Esophagus squamous epithelium (tissue), 5 donors: ENCODE results near the gene BACH2. TPM values are rescaled to one million over a fixed set of nuclear protein-coding genes. Genes with fewer than 3 reads are reported as not detected.

ENCODE experiments used
- DNase-seq: peaks from one replicate; lab custom pipeline; 2025; lab: John Stamatoyannopoulos, UW
- H3K27ac ChIP-seq, 4 donors: fragments of 200-600 bp; sonication (generic); one replicate each; pipeline ENCODE4 v1.5.1; 2016 to 2019; ENCODE audit warnings: mild to moderate bottlenecking in 1 of 4
- H3K27me3 ChIP-seq, 4 donors: fragments of 200-600 bp; sonication (generic); 1 replicate in 3 of 4; 2 replicates in 1 of 4; pipeline versions ENCODE4 v1.5.1 to v1.6.0; 2017 to 2021; ENCODE audit warnings: antibody characterized with exemption in 1 of 4
- H3K36me3 ChIP-seq, 3 donors: fragments of 200-600 bp; sonication (generic); one replicate each; pipeline ENCODE4 v1.5.1; 2016 to 2019
- H3K4me1 ChIP-seq, 3 donors: fragments of 200-600 bp; sonication (generic); one replicate each; pipeline ENCODE4 v1.5.1; 2017 to 2019
- H3K4me3 ChIP-seq, 4 donors: fragments of 200-600 bp; sonication (generic); 1 replicate in 3 of 4; 2 replicates in 1 of 4; pipeline ENCODE4 v1.5.1; 2016 to 2019; ENCODE audit warnings: mild to moderate bottlenecking in 2 of 4, moderate library complexity in 1 of 4
- H3K9me3 ChIP-seq, 3 donors: fragments of 200-600 bp; sonication (generic); one replicate each; pipeline ENCODE4 v1.5.1; 2016 to 2019
- POLR2A ChIP-seq, 4 donors: fragments of 450-650 bp; IDR thresholded peaks; one replicate each; pipeline ENCODE4 v1.6.1; 2017; ENCODE audit warnings: antibody characterized with exemption in 4 of 4, mild to moderate bottlenecking in 4 of 4, moderate library complexity in 3 of 4
- WGBS, 2 donors: methylation state at CpG; one replicate each; pipeline ENCODE4 v1.1.5; 2018; 5-methylcytosine and 5-hydroxymethylcytosine counted together
- intact Hi-C: fragments of 100-400 bp; cut with DNase I; formaldehyde crosslinking; loops from one replicate; pipeline ENCODE4 v1.15.0; 2022
- total RNA-seq, 4 donors: library from RNA; depleted of rRNA; stranded (reverse); fragments of >200 nt; gene quantifications; one replicate each; pipeline ENCODE4 v1.1.0, GENCODE V29; 2016
- TF ChIP-seq, protein P1 (sequence below), 6 experiments: fragments of 450-650 bp in 4 of 6; fragments of 200-600 bp in 2 of 6; sonication (generic) in 2 of 6; IDR thresholded peaks; one replicate each; pipeline ENCODE4 v1.5.1; 2016 to 2019; ENCODE audit warnings: antibody characterized with exemption in 6 of 6, mild to moderate bottlenecking in 4 of 6, moderate library complexity in 4 of 6
- donor health status: DM: yes; HTN: yes; CAD: no.

Gene BACH2
- total RNA-seq, 4 donors from 2014 or later = 0.22 to 6.1 (median 0.66) TPM

DNA sequence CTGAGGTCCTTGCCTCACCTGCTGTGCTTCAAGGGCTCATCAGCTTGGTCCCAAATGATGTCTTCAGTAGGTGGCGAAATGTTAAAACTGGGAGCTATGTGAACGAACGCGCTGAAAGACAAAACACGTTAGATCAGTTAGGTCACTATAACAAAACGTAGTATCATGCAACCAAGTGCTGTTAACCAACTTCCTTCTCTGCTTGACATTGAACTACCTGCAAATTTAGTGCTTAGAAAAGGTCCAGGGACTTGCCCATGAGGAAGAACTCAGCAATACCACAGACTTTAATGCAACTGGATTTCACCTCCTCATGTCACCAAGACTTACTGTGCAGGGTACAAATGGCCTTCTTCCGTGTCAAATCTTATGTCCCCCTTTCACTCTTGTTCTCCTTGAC lies 24.8 kb downstream of the BACH2 start:
- 64 to 68% methylated on average over 7 of the region's 7 CpGs for WGBS, 2 donors
- Histone ChIP-seq H3K36me3 (no peaks in the 10 kb centered on the region), H3K9me3 (no peaks in the 10 kb centered on the region), H3K27me3 (no peaks in the 10 kb centered on the region), H3K27ac (no peak overlapping the region), H3K4me1 (no peaks in the 10 kb centered on the region), H3K4me3 (no peak overlapping the region)
- intact Hi-C loops = no loop called here
- no peak for DNase-seq
- TF ChIP-seq, protein P1, sequence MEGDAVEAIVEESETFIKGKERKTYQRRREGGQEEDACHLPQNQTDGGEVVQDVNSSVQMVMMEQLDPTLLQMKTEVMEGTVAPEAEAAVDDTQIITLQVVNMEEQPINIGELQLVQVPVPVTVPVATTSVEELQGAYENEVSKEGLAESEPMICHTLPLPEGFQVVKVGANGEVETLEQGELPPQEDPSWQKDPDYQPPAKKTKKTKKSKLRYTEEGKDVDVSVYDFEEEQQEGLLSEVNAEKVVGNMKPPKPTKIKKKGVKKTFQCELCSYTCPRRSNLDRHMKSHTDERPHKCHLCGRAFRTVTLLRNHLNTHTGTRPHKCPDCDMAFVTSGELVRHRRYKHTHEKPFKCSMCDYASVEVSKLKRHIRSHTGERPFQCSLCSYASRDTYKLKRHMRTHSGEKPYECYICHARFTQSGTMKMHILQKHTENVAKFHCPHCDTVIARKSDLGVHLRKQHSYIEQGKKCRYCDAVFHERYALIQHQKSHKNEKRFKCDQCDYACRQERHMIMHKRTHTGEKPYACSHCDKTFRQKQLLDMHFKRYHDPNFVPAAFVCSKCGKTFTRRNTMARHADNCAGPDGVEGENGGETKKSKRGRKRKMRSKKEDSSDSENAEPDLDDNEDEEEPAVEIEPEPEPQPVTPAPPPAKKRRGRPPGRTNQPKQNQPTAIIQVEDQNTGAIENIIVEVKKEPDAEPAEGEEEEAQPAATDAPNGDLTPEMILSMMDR (IDR thresholded peaks at IDR 0.05) = no peak
- TF ChIP-seq POLR2A (IDR thresholded peaks at IDR 0.05) = no peak

DNA sequence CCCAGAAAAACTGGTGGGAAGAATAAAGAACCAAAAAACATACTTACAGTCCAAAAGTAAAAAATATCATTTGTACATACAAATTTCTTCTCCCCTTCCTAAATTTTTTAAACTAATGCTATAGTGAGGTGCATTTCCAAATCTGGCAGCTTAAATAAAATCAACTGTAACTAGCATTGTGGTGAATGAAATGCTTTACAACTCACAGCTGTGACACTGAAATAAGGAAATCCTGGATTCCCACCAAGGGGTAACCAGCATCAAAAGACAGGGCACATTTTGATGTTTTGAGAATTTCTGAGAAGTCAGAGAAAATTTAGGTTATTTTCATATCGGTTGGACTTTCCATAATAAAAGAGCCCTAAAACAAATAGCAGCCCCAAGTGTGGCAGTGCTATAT lies 27.3 kb downstream of the BACH2 start:
- WGBS, 2 donors = 86 to 100% methylated on average over 1 of the region's 1 CpG
- TF ChIP-seq, protein P1 (IDR thresholded peaks at IDR 0.05) = no peak
- no peak for TF ChIP-seq POLR2A (IDR thresholded peaks at IDR 0.05)
- H3K4me1 ChIP-seq = no peaks in the 10 kb centered on the region
- no peaks in the 10 kb centered on the region for H3K27me3 ChIP-seq
- H3K27ac ChIP-seq = no peak overlapping the region
- no peaks in the 10 kb centered on the region for H3K36me3 ChIP-seq
- H3K4me3 ChIP-seq = no peak overlapping the region
- DNase-seq = no peak
- intact Hi-C loops = no loop called here
- H3K9me3 ChIP-seq = no peaks in the 10 kb centered on the region

DNA sequence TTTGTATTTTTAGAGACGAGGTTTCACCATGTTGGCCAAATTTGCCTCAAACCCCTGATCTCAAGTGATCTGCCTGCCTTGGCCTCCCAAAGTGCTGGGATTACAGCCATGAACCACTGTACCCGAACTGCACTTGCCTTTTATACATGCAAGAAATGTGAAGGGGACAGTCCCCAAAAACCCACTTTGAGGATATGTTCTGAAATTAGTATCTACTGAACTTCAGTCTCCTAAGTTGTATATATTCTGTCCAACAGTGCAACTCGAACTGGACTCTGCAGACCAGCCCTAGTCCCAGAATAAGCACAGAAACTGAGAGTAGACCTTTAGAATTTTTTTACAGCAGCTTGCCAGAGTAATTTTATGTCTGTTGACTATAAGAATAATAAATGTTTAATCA lies 28.5 kb downstream of the BACH2 start:
- H3K9me3 ChIP-seq = no peaks in the 10 kb centered on the region

DNA sequence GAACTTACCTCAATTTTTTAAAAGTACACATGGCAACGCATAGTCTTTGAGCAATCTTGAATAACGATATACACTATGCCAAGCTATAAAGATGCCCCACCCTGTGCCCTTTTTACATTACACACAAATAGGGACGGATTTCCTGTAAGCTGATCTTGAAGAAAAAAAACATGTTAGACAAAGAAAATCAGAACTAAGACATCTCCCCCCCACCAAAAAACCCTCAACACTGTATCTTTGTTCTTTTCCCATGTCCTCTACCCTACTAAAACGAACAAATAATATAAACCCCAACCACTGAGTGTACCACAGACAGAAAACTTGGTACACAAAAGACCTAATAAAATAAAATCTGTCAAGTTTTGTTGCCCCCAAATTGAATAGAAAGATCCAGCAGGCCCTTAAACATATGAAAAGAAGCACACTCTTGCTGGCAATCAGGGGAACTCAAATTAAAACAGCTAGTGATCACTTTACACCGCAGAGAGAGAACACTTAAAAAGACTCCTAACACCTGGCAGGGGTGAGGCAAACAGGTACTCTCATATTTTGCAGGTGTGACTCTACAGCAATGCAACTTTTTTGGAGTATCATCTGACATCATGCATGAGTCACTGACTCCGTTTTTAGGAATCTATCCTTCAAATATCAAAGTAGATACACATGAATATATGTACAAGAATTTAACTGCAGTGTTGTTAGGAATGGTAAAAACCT lies 29.6 kb downstream of the BACH2 start:
- no peaks in the 10 kb centered on the region for H3K9me3 ChIP-seq
- H3K4me3 ChIP-seq = no peak overlapping the region
- WGBS, 2 donors = 60 to 70% methylated on average over 6 of the region's 6 CpGs
- H3K27ac ChIP-seq = no peak overlapping the region
- no peaks in the 10 kb centered on the region for H3K27me3 ChIP-seq
- no peak for DNase-seq
- intact Hi-C loops = no loop called here
- no peaks in the 10 kb centered on the region for H3K36me3 ChIP-seq
- TF ChIP-seq, protein P1 (IDR thresholded peaks at IDR 0.05) = no peak
- no peak for TF ChIP-seq POLR2A (IDR thresholded peaks at IDR 0.05)
- H3K4me1 ChIP-seq = peaks cover 0 to 4% (median 0%) of the 10 kb centered on the region in 3 donors

More for the DNA sequence above, 28.5 kb downstream of the BACH2 start:
- intact Hi-C loops = no loop called here
- H3K4me3 ChIP-seq = no peak overlapping the region
- H3K27me3 ChIP-seq = no peaks in the 10 kb centered on the region
- no peaks in the 10 kb centered on the region for H3K36me3 ChIP-seq
- TF ChIP-seq, protein P1 (IDR thresholded peaks at IDR 0.05) = no peak
- no peak for TF ChIP-seq POLR2A (IDR thresholded peaks at IDR 0.05)
- no peak overlapping the region for H3K27ac ChIP-seq
- DNase-seq = no peak
- WGBS, 2 donors = 33 to 81% methylated on average over 1 to 3 of the region's 3 CpGs
- H3K4me1 ChIP-seq = peaks cover 0 to 4% (median 0%) of the 10 kb centered on the region in 3 donors

DNA sequence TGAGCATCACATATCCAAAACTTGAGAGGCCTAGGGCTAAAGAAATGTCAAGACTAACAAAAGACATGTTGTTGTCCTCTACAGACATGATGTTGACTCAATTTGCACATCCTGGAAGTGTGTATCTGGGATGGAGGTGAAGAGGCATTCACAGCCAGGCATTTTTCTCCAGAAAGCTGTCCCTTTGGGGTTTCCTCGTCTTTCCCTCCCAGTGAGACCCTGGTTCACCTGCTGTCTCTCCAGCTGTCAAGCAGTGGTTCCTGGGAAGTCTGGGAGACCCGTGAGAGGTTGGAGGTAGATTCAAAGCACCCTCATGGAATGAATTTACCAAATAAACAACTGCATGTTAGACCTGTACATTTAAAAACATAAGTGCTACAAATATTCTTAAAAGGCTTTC lies 32.1 kb downstream of the BACH2 start:
- intact Hi-C loops = no loop called here
- WGBS, 2 donors = 90 to 92% methylated on average over 2 of the region's 2 CpGs
- H3K4me3 ChIP-seq = no peak overlapping the region
- no peaks in the 10 kb centered on the region for H3K9me3 ChIP-seq
- no peak overlapping the region for H3K27ac ChIP-seq
- no peaks in the 10 kb centered on the region for H3K27me3 ChIP-seq
- DNase-seq = no peak
- TF ChIP-seq, protein P1 (IDR thresholded peaks at IDR 0.05) = no peak
- no peak for TF ChIP-seq POLR2A (IDR thresholded peaks at IDR 0.05)
- no peaks in the 10 kb centered on the region for H3K36me3 ChIP-seq
- H3K4me1 ChIP-seq = peaks cover 0 to 4% (median 0%) of the 10 kb centered on the region in 3 donors
